IMR-90 (cell line): ENCODE results near the gene ACACB. TPM values are rescaled to one million over a fixed set of nuclear protein-coding genes. Genes with fewer than 3 reads are reported as not detected.

Experiments
- ATAC-seq: fragments of 200-7000 bp; cut with Tn5 transposase; 2 replicates; pipeline ENCODE4 v1.9.1; 2020; ENCODE audit warnings: low read depth, mild to moderate bottlenecking, moderate library complexity
- BruUV-seq: library from RNA; stranded (reverse); fragments of 400-500 nt; replicated peaks from 2 replicates; lab custom pipeline; 2021; lab: Mats Ljungman, UMichigan
- CTCF ChIA-PET: fragments of 300-600 bp; formaldehyde crosslinking; extraction: SDS; loops from one replicate; lab custom pipeline; 2021; ENCODE audit warnings: antibody characterized with exemption; lab: Yijun Ruan, JAX
- POLR2A ChIA-PET: fragments of 300-600 bp; sonication (Branson Sonifier 250); formaldehyde crosslinking; loops from one replicate; lab custom pipeline; 2022; ENCODE audit warnings: antibody characterized with exemption; ENCODE audit not compliant: unreplicated experiment; lab: Charles Lee
- DNase-seq: peaks from one replicate; pipeline ENCODE4 v3.0.0; 2013
- H2AFZ ChIP-seq: replicated peaks from 2 replicates; pipeline ENCODE3; 2013; ENCODE audit warnings: low read length, mild to moderate bottlenecking; ENCODE audit not compliant: poor library complexity
- H2AK5ac ChIP-seq: 2 replicates; pipeline ENCODE4 v1.6.1; 2013; ENCODE audit warnings: low read depth, low read length, inconsistent platforms
- H2AK9ac ChIP-seq: replicated peaks from 2 replicates; pipeline ENCODE3; 2013; ENCODE audit warnings: mild to moderate bottlenecking, low read depth, low read length, moderate library complexity; ENCODE audit not compliant: poor library complexity
- H2BK120ac ChIP-seq: 2 replicates; pipeline ENCODE4 v1.6.1; 2013; ENCODE audit warnings: low read depth, low read length, inconsistent platforms
- H2BK15ac ChIP-seq: 3 replicates; pipeline ENCODE4 v1.6.1; 2013; ENCODE audit warnings: low read depth, low read length, inconsistent platforms
- H2BK20ac ChIP-seq: 2 replicates; pipeline ENCODE4 v1.6.1; 2013; ENCODE audit warnings: low read depth, mild to moderate bottlenecking, inconsistent platforms, low read length, moderate library complexity
- H2BK5ac ChIP-seq: 2 replicates; pipeline ENCODE4 v1.6.1; 2013; ENCODE audit warnings: mild to moderate bottlenecking, low read depth, low read length, inconsistent platforms; ENCODE audit not compliant: poor library complexity, severe bottlenecking
- H3K14ac ChIP-seq: replicated peaks from 2 replicates; pipeline ENCODE4 v1.6.1; 2013; ENCODE audit warnings: low read depth, low read length, inconsistent platforms
- H3K18ac ChIP-seq: 2 replicates; pipeline ENCODE4 v1.6.1; 2013; ENCODE audit warnings: low read depth, low read length, control low read depth
- H3K23ac ChIP-seq: 2 replicates; pipeline ENCODE4 v1.6.1; 2013; ENCODE audit warnings: low read depth, low read length, inconsistent platforms
- H3K27ac ChIP-seq: 2 replicates; pipeline ENCODE4 v1.5.1; 2013; ENCODE audit warnings: mild to moderate bottlenecking, control low read depth, low read length; ENCODE audit not compliant: insufficient read depth
- H3K27me3 ChIP-seq: 2 replicates; pipeline ENCODE4 v1.6.1; 2013; ENCODE audit warnings: low read length; ENCODE audit not compliant: control insufficient read depth, insufficient read depth
- H3K36me3 ChIP-seq: 2 replicates; pipeline ENCODE4 v1.6.1; 2013; ENCODE audit warnings: low read length, mixed read lengths; ENCODE audit not compliant: control insufficient read depth, insufficient read depth
- H3K4ac ChIP-seq: 2 replicates; pipeline ENCODE4 v1.6.1; 2013; ENCODE audit warnings: low read depth, low read length, inconsistent platforms
- H3K4me1 ChIP-seq: 2 replicates; pipeline ENCODE4 v1.6.1; 2013; ENCODE audit warnings: low read length, mixed read lengths; ENCODE audit not compliant: control insufficient read depth, insufficient read depth
- H3K4me2 ChIP-seq: 2 replicates; pipeline ENCODE4 v1.6.1; 2013; ENCODE audit warnings: low read depth, mild to moderate bottlenecking, control low read depth, low read length, moderate library complexity
- H3K4me3 ChIP-seq: 2 replicates; pipeline ENCODE4 v1.5.1; 2013; ENCODE audit warnings: low read depth, mild to moderate bottlenecking, control low read depth, low read length, moderate library complexity; ENCODE audit not compliant: insufficient read depth
- H3K56ac ChIP-seq: 2 replicates; pipeline ENCODE4 v1.6.1; 2013; ENCODE audit warnings: low read length, inconsistent platforms; ENCODE audit not compliant: insufficient read depth; ENCODE audit errors: extremely low read depth
- H3K79me1 ChIP-seq, 2 experiments: 2 replicates each; pipeline ENCODE4 v1.6.1; 2013; ENCODE audit warnings: low read length in 2 of 2, inconsistent platforms in 1 of 2, low read depth in 1 of 2
- H3K9ac ChIP-seq: 2 replicates; pipeline ENCODE4 v1.6.1; 2013; ENCODE audit warnings: low read depth, low read length, control low read depth
- H3K9me1 ChIP-seq: 2 replicates; pipeline ENCODE4 v1.6.1; 2013; ENCODE audit warnings: low read length, inconsistent platforms; ENCODE audit not compliant: insufficient read depth
- H3K9me3 ChIP-seq: 2 replicates; pipeline ENCODE4 v1.6.1; 2013; ENCODE audit warnings: low read length; ENCODE audit not compliant: control insufficient read depth, insufficient read depth
- H4K20me1 ChIP-seq: 2 replicates; pipeline ENCODE4 v1.6.1; 2013; ENCODE audit warnings: low read length, inconsistent platforms; ENCODE audit not compliant: insufficient read depth
- H4K5ac ChIP-seq: 2 replicates; pipeline ENCODE4 v1.6.1; 2013; ENCODE audit warnings: mild to moderate bottlenecking, low read depth, low read length, control low read depth
- H4K8ac ChIP-seq, 2 experiments: 2 replicates each; pipeline ENCODE4 v1.6.1; 2013; ENCODE audit warnings: low read depth in 2 of 2, low read length in 2 of 2, control low read depth in 1 of 2, inconsistent platforms in 1 of 2
- H4K91ac ChIP-seq: 2 replicates; pipeline ENCODE4 v1.6.1; 2013; ENCODE audit warnings: low read depth, low read length, inconsistent platforms; ENCODE audit not compliant: insufficient read depth
- BHLHE40 ChIP-seq: fragments of 150-350 bp; IDR thresholded peaks from 2 replicates; pipeline ENCODE4 v1.6.1; 2016; ENCODE audit warnings: mild to moderate bottlenecking, low read depth, low read length
- CEBPB ChIP-seq: IDR thresholded peaks from 2 replicates; pipeline ENCODE4 v1.6.1; 2012; ENCODE audit warnings: low read depth, low read length, improper control_type of control experiment
- CTCF ChIP-seq: conservative IDR thresholded peaks from 2 replicates; pipeline ENCODE4 v1.5.1; 2012; ENCODE audit warnings: mild to moderate bottlenecking, low read depth, low read length, improper control_type of control experiment
- ELK1 ChIP-seq: fragments of 150-350 bp; IDR thresholded peaks from 2 replicates; pipeline ENCODE4 v1.6.1; 2016; ENCODE audit warnings: low read depth, mild to moderate bottlenecking, low read length, moderate library complexity, borderline replicate concordance
- FOS ChIP-seq: fragments of 150-350 bp; IDR thresholded peaks from 2 replicates; pipeline ENCODE4 v1.6.1; 2016; ENCODE audit warnings: low read depth, low read length
- MAFK ChIP-seq: IDR thresholded peaks from 2 replicates; pipeline ENCODE4 v1.6.1; 2012; ENCODE audit warnings: low read depth, low read length, improper control_type of control experiment
- MAZ ChIP-seq: IDR thresholded peaks from 2 replicates; pipeline ENCODE4 v1.6.1; 2012; ENCODE audit warnings: low read depth, mild to moderate bottlenecking, low read length, improper control_type of control experiment, moderate library complexity, borderline replicate concordance
- MXI1 ChIP-seq: IDR thresholded peaks from 2 replicates; pipeline ENCODE4 v1.6.1; 2012; ENCODE audit warnings: low read depth, mild to moderate bottlenecking, low read length, moderate library complexity, borderline replicate concordance
- NFE2L2 ChIP-seq: fragments of 150-350 bp; IDR thresholded peaks from 2 replicates; pipeline ENCODE4 v1.6.1; 2016; ENCODE audit warnings: low read depth, mild to moderate bottlenecking, low read length
- POLR2A ChIP-seq: IDR thresholded peaks from 2 replicates; pipeline ENCODE4 v1.6.1; 2012; ENCODE audit warnings: mild to moderate bottlenecking, low read depth, low read length
- RAD21 ChIP-seq: IDR thresholded peaks from 2 replicates; pipeline ENCODE4 v1.6.1; 2012; ENCODE audit warnings: low read length, improper control_type of control experiment
- RCOR1 ChIP-seq: IDR thresholded peaks from 2 replicates; pipeline ENCODE4 v1.6.1; 2012; ENCODE audit warnings: mild to moderate bottlenecking, low read length, improper control_type of control experiment; ENCODE audit not compliant: insufficient replicate concordance
- RFX5 ChIP-seq: IDR thresholded peaks from 2 replicates; pipeline ENCODE4 v1.8.0; 2012; ENCODE audit warnings: low read depth, mild to moderate bottlenecking, low read length, moderate library complexity
- SMC3 ChIP-seq: fragments of 150-350 bp; IDR thresholded peaks from 2 replicates; pipeline ENCODE4 v1.6.1; 2016; ENCODE audit warnings: low read depth, mild to moderate bottlenecking, antibody characterized with exemption, low read length, moderate library complexity
- USF2 ChIP-seq: fragments of 150-350 bp; IDR thresholded peaks from 2 replicates; pipeline ENCODE4 v1.6.1; 2017; ENCODE audit warnings: mild to moderate bottlenecking, antibody characterized with exemption, low read length, low read depth
- WGBS, 2 experiments: methylation state at CpG; one replicate each; pipeline versions ENCODE4 v1.1.5 to v1.1.7; 2013; ENCODE audit warnings: missing lambda C conversion rate in 2 of 2; ENCODE audit not compliant: insufficient read length in 1 of 2; ENCODE audit errors: extremely low coverage in 2 of 2; 5-methylcytosine and 5-hydroxymethylcytosine counted together
- dilution Hi-C: fragments of 300-500 bp; cut with HindIII; formaldehyde crosslinking; loops from one replicate; pipeline ENCODE4 v1.14.3; 2018; ENCODE audit warnings: low sequenced_read_pairs; ENCODE audit not compliant: unreplicated experiment
- in situ Hi-C: fragments of 300-500 bp; cut with MboI; formaldehyde crosslinking; loops from 3 replicates; pipeline ENCODE4 v1.14.3; 2019; ENCODE audit warnings: low sequenced_read_pairs, inconsistent platforms, mixed read lengths
- intact Hi-C: fragments of 100-400 bp; cut with micrococcal nuclease; formaldehyde crosslinking; loops from 2 replicates; pipeline ENCODE4 v1.10.0; 2022
- polyA plus RNA-seq, 3 experiments: library from polyadenylated mRNA; depleted of rRNA; stranded (reverse); fragments of >200 nt; gene quantifications; 2 replicates each; pipeline ENCODE4 v1.2.3, GENCODE V29; 2012; ENCODE audit warnings: low replicate concordance in 1 of 3
- total RNA-seq: library from RNA; depleted of rRNA; stranded (reverse); fragments of >200 nt; gene quantifications from 2 replicates; pipeline ENCODE4 v1.2.3, GENCODE V29; 2012

The ACACB gene
- total and polyA plus RNA-seq, 2 of the 4 experiments (the other 2 are of a cell fraction), result 2.0 to 2.1 TPM

- no peak overlapping the region for H3K4me2 ChIP-seq
These were observed 14.1 kb downstream of the ACACB start for GRCh38 chr12:109130297-109131153.

More at GRCh38 chr12:109130297-109131153, 14.1 kb downstream of the ACACB start:
- WGBS, 2 experiments, result 76% methylated on average over 7 of the region's 15 CpGs; no CpG with 5 or more reads in 1 of the 2 experiments
- peaks cover 10% of the 10 kb centered on the region for H3K27me3 ChIP-seq
- in situ Hi-C loops (no loop called here), dilution Hi-C loops (no loop called here), intact Hi-C loops (no loop called here)
- no peak overlapping the region for H4K8ac ChIP-seq
- DNase-seq (no peak), ATAC-seq (peak; percentile 18)
- CTCF ChIA-PET, result no interaction called here
- H2AFZ ChIP-seq, result no peak overlapping the region
- no peaks in the 10 kb centered on the region for H3K9me1 ChIP-seq
- peaks cover 4% of the 10 kb centered on the region; the same call in 1 of the 2 replicates for H3K4me1 ChIP-seq
- H2BK120ac ChIP-seq, result no peak overlapping the region
- no peak overlapping the region for H2AK9ac ChIP-seq
- no peak overlapping the region for H3K9ac ChIP-seq
- H4K5ac ChIP-seq, result no peak overlapping the region
- no peak overlapping the region for H4K91ac ChIP-seq
- H3K4ac ChIP-seq, result no peak overlapping the region
- H4K20me1 ChIP-seq, result no peaks in the 10 kb centered on the region
- no peaks in the 10 kb centered on the region for H3K36me3 ChIP-seq
- POLR2A ChIA-PET, result no interaction called here
- H3K23ac ChIP-seq, result no peak overlapping the region
- no peak overlapping the region for H3K27ac ChIP-seq
- H2AK5ac ChIP-seq, result no peak overlapping the region
- H3K14ac ChIP-seq, result no peak overlapping the region
- H3K4me3 ChIP-seq, result no peak overlapping the region
- no peak overlapping the region for H2BK15ac ChIP-seq
- H2BK20ac ChIP-seq, result no peak overlapping the region
- no TSS peak for BruUV-seq
- H3K9me3 ChIP-seq, result no peaks in the 10 kb centered on the region
- H3K56ac ChIP-seq, result no peak overlapping the region
- no peak overlapping the region for H3K18ac ChIP-seq
- no peak for TF ChIP-seq RFX5
- TF ChIP-seq SMC3, result no peak
- TF ChIP-seq USF2, result no peak
- TF ChIP-seq MAFK, result no peak
- TF ChIP-seq CEBPB, result no peak
- no peak for TF ChIP-seq CTCF
- no peak for TF ChIP-seq BHLHE40
- no peak for TF ChIP-seq MAZ
- no peak for TF ChIP-seq NFE2L2
- no peak for TF ChIP-seq POLR2A
- no peak for TF ChIP-seq RAD21
- no peak for TF ChIP-seq RCOR1
- no peak for TF ChIP-seq ELK1
- no peak for TF ChIP-seq FOS
- no peak for TF ChIP-seq MXI1
- H3K79me1 ChIP-seq, result no peaks in the 10 kb centered on the region
- H2BK5ac ChIP-seq, result no peak overlapping the region
